GM21526 (cell line): ENCODE measurements around the gene SLC22A12.
"Not testable (repeated sequence)": the region's sequence is repeated elsewhere in the genome, so short reads cannot be mapped to it uniquely, and the experiment has no call there.

Experiments used
- ATAC-seq: cut with Tn5 transposase; IDR thresholded peaks from one replicate; pipeline ENCODE4 v1.9.1; 2021; ENCODE audit warnings: moderate library complexity; ENCODE audit not compliant: unreplicated experiment, low FRiP score

SLC22A12 gene

DNA sequence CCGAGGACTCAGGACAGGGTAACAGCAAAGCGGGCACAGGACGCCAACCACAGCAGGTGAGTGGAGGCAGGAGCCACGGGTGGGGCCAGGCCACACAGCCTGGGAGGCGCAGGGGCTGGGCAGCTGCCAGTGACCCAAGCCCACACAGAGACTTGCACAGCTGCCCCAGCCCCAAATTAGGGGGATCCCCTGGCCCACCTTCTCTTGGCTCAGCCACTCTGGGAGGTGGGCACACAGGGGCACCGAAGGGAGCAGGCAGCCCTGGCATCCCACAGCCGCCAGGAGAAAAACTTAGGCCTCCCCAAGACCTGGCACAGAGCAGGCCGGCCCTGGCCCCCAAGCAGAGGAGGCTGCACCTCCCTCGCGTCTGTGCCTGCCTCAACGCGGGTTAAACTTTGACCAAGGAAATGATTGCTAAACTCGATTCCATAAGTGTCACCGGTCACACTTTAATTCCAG is at the start of gene SLC22A12:
Gene SLC22A12, plus strand, starts transcription at position 458 of the 459 bp plus-strand sequence. CDS start 337 bp downstream, outside the sequence.
- ATAC-seq, result no peak

DNA sequence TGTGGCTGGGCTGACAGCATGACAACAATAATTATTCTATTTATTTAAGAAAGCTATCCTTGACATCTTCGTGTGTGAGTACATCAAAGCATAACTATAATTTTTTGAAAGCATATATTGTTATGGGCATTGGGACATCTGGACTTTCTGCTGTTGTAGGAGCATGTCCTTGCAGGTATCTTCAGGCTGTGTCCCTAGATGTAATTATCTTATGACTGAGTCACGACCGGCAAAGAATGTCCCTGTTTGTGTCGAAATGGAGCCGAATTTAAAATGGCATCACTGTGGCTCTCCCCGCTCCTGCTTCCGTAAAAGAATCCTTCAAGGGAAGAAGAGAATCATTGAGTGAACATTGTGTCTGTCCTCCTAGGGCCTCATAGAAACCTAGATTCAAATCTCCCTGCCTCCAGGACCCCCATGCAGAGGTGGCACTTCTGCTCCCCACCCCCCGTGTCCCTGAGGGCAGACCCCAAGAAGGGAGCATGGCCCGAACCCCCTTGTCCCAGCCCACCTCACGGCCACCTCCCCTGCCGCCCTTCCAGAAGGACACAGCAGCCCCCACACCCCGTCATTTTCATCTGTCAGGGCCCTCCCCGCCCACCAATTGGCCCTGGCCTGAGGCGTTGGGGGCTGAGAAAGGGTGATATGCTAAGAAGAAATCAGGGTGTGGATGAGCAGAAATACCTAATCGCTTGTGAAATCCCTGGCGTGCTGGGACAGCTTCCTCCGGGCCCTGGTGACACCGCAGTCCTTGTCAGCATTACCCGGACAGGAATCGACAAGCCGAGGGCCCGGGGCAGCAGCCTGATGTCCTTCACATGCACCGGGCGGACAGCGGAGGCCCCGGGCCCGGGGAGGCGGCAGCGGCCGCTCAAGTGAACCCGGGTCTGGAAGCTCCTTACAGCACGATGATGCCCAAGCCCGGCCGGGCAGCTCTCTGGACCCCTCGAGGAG is 48.6 kb upstream of the SLC22A12 start:
- ATAC-seq, result no peak

DNA sequence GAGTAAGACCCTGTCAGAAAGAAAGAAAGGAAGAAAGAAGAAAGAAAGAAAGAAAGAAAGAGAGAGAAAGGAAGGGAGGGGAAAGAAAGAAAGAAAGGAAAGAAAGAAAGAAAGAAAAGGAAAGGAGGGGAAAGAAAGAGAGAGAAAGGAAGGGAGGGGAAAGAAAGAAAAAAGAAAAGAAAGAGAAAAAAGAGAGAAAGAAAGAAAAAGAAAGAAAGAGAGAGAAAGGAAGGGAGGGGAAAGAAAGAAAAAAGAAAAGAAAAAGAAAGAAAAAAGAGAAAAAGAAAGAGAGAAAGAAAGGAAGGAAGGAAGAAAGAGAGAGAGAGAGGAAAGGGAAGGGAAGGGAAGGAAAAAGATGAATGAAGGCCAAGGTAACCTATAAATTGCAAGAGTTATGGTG is 47.2 kb upstream of the SLC22A12 start:
- no peak for ATAC-seq

DNA sequence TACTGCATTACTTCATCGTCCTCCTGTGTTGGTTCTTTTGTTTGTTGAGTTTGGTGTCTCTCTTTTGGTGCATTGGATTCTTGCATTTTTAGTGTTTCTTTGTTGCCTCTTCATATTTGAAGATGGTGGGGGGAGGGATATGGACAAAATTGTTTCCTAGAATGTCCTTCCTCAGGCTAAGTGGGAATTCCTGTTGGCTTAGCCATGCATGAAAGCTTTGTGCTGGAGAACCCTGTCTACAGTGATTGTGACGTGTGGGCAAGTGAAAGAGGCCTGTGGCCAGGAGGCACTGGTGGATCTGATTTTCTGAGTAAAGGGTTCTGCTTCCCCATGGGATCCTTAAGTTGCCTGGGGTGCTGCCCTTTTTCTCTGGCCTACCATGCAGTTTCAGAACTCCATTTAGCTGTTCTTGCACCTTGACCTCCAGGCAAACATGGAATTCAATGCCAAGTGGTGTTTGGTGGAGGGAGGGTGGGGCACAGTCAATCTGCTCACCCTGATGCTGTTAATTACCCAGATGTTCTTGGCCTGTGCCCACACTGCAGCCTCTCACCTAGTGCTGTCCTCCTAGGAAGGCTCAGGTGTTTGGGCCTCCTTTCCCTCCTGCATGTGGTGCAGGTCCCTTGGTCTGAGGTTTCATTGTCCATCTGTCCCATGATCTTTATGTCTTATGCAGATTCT is 46.3 kb upstream of the SLC22A12 start:
- no peak for ATAC-seq

DNA sequence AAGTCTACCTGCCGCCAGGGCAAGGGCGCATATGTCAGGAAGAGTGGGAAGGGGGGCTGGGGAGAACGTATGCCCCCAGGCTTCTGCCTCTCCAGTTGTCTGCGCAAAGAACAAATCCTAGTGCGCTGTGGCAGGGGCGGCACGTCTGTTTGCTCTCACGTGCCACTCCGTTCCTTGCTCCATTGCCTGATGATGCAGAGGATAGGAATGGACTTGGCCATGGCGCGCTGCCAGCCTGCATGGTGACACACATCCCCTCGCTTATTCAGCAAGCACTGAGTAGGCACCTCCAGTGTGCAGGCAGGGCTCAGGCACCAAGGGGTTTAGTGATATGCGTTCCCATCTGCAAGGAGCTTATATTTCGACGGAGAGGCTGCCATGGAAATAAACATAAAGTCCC is 45.4 kb upstream of the SLC22A12 start:
- ATAC-seq, result no peak

DNA sequence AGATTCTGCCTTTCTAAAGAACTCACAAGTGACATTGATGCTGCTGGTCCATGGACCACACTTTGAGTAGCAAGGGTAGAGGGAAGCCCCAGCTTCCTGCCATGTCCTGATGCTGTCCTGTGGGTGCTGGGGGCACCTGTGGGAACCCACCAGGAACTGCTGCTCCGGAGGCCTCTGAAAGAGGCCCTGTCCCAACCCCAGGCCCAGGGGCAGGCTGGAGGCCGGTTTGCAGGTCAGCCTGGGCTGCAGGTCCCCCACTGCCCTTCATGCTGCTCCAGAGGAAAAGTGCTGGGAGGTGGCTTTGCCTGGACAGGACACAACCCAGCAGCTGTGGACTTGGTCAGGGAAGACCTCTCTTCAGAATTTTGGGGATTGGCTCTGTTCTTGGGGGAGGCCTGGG is 44.8 kb upstream of the SLC22A12 start:
- no peak for ATAC-seq

DNA sequence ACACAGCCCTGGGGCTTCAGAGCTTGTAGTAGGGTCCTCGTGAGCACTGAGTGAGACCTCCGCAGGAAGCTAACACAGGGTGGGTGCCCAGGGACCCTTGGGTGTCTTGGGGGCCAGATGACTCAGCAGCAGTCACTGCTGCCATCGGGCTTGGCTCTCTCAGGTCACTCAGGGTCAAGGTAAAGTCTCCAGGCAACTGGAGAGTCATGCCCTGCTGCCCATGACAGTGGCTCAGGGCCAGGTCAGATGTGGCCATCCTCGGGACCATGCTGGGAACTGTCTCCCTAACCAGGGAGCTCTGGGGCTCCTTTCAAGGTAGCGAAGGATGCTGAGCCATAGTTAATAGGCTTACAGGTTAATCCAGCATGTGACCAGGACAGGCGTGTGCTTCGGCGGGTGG is 44.4 kb upstream of the SLC22A12 start:
- no peak for ATAC-seq

DNA sequence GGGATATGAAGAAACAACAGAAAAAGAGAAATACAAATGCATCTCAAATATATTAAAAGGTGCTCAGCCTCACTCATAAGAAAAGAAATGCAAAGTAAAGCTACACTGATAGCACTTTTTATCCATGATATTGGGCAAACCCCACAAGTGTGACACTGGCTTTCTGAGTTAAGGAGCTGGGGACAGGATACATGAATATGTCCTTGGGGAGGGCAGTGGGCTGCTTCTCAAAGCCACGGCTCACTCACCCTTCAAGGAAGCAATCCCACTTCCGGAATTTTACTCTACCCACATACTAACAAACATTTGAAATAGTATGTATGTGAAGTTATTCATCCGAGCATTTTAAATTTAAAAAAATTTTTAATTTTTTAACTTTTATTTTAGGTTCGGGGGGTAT is 41.1 kb upstream of the SLC22A12 start:
- ATAC-seq, result no peak

DNA sequence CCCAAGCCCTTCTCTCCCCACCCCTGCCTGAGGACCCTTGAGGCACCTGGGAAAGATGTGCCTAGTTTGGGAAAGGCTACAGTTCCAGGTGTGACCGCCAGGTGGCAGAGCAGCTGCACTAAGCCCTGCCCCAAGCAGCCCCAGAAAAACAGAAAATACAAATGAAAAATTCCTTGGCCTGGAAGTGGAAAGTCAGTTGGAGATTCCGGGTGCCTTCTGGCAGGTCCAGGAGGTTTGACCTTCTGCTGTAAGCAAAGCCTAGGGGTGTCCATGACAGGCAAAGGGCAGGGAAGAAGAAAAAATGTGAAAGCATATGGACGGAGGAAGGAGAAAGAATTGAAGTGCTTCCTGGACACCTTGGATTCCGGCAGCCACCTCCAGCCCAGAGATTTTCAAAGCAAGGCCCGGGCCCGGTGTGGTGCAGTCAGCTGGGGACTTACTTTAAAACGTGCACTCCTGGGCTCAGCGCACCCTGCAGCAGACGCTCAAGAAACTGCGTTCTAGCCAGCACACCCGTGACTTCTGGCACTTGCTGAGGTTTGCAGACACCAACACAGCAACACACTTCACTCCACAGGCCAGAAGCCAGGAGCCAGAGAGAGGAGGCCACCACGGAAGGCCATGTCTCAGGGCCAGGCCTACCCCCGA is 37.3 kb upstream of the SLC22A12 start:
- ATAC-seq, result no peak

DNA sequence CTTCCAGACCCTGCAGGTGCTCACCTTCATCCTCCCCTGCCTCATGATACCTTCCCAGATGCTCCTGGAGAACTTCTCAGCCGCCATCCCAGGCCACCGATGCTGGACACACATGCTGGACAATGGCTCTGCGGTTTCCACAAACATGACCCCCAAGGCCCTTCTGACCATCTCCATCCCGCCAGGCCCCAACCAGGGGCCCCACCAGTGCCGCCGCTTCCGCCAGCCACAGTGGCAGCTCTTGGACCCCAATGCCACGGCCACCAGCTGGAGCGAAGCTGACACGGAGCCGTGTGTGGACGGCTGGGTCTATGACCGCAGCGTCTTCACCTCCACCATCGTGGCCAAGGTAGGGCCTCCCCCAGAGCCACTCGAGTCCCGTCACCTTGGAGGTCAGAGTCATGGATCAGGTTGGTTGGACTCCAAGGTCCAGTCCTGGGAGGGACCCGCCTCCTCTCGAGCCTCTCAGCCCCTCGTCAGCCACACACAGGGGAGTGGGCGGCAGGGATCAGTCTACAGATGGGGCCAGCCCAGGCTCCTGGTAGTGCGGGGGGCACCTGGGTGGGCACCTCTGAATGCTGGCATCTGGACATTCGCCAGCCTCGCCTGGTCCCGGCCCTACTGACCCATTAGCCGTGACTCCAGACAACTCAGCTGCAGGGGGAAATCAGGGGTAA is 34.8 kb upstream of the SLC22A12 start:
- no peak for ATAC-seq

DNA sequence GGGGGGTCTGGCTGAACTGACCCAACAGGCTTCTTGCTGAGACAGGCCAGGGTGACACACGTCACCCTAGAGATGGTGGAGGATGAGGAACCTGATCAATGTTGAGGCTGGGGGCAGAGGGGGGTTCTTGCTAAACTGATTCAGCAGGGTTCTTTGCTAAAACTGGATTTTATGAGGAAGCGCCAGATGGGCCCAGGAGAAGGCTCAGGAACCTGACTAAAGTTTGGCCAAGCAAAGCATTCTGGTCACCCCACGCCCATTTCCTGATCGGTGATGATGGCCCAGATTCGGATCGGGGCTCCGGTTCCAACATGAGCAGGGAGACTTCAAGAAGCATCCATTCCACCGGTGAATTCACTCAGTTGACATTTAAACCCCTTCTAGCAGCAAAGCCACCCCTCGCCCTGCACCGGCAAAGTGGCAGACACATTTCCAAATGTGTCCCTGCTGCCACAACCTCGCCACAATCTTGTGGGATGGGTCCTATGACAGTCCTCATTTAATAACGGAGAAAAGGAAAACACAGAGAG is 34.2 kb upstream of the SLC22A12 start:
- ATAC-seq, result no peak

DNA sequence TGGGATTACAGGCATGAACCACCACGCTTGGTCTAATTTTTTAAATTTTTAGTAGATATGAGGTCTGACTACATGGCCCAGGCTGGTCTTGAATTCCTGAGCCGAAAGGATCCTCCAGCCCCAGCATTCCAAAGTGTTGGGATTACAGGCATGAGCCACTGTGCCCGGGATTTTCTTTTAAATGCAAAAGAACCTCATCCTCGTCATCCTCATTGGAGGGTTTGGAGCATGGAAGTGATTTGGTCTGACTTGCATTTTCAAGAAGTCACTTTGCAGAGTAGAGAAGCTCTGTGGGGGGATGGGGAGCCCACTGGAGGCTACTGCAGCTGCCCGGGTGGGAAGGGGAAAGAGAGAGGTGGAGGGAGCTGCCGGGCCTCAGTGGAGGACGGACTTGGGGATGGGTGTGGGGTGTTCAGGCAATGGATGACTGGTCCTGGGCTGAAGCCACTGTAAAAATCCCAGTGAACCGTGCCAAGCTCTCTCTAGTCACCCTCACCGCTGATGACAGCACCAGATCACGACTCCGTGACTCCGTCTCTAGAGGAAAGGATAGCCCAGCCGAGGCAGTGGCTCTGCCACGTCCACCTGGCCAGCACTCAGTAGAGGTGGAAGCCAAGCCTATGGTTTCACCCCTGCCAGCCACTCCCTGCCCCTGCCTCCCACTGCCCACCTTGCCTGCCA is 32.8 kb upstream of the SLC22A12 start:
- ATAC-seq, result no peak

DNA sequence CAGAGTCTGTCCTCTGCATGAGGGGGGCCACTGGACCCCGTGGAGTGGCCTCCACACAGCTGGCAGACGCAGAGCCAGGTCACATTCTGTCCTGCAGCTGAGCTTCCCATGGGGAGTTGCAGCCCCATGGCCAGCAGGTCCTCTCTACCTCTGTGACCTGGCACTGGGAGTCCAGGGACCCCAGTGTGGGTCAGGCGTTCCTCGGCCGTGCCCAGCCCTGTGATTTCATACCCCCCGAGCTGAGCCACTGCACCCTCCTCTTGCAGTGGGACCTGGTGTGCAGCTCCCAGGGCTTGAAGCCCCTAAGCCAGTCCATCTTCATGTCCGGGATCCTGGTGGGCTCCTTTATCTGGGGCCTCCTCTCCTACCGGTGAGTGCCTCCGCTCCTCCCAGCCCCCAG is 32.2 kb upstream of the SLC22A12 start:
- no peak for ATAC-seq

DNA sequence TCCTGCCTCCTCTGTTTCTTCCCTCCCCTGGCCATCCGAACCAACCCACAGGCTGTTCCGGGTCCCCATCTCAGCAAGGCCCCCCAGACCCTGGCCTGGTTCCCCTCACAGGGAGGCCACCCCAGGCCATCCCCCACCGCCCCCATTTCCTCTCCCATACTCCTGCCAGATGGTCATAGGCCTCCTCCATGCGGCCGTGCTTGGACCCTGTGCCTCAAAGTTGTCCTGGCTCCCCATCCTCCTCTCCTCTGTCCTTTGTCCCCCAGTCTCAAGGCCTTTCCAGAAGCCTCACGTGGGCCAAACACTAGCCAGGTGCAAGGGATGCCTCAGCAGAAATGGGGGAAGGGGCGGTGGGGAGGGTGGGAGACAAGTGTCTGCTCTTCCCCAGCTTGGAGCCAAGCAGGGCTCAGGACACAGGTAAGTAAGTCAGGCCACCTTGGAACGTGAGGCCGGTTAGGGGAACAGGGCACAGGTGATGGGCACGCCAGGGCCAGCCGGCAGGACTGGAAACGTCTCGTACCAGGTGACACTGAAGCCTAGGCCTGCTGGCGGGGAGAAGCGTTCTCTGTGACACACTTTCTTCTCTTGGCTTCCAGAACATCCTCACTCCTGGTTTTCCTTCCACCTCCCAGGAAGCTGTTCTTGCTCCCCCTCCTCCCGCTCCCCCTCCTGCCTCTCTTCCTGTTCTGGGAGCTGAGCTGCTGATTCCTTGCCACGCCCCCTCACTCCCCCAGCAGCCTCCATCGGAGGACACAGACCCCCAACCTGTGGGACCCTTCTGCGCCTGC is 31.5 kb upstream of the SLC22A12 start:
- ATAC-seq, result no peak

DNA sequence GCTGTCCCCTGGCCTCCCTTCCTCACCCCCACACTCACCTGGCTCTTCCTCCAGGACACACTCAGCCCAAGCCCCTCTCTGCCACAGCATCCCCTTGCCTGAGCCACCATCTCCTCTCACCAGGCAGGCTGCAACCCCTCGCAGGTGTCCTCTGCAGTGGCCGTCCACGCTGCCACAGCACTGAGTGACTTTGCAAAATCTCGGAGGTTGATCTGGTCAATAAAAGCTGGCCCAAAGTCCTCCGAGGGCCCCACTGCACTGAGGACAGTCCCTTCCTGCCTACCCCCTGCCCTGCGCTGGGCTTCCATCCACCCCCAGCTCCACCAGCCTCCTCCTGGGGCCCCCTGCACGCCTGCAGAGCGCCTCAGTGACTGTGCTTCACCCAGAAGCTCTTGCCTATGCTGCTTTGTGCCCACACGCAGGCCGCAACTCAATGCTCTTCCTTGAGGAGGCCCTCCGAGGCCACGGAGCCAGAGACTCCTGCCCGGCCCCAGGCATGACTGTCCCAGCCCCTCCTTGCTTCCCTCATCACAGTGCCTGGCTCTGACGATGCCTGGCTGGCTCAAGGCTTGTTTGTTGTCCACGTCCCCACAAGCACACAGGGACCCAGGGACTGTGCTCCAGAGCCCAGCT is 30.8 kb upstream of the SLC22A12 start:
- ATAC-seq, result no peak

DNA sequence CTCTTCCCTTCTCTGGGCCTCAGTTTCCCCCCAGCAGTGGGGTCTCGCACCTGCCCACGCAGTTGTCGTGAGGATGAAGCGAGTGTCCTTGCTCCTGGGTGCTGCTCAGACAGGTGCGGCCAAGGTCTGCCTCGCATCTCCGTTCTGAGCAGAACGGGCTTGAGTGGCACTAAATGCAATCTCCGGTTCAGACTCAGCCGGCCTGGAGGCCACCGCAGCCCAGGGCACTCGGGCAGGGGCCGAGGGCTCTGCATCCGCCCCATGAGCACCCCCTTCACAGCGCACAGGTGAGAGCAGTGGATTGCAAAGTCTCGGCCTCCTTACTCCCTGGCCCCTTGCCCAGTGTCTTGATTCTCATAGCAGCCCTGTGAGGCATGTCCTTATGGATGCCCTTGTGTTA is 30.1 kb upstream of the SLC22A12 start:
- no peak for ATAC-seq

DNA sequence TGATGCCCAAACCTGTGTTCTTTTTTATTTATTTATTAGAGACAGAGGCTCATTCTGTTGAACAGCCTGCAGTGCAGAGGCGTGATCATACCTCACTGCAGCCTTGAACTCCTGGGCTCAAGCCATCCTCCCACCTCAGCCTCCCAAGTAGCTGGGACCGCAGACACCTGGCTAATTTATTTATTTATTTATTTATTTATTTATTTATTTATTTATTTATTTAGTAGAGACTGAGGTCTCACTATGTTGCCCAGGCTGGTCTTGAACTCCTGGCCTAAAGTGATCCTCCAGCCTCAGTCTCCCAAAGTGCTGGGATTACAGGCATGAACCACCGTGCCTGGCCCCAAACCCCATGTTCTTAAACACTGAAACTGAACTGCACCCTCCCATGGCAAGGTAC is 29.6 kb upstream of the SLC22A12 start:
- ATAC-seq, result not testable (repeated sequence)

DNA sequence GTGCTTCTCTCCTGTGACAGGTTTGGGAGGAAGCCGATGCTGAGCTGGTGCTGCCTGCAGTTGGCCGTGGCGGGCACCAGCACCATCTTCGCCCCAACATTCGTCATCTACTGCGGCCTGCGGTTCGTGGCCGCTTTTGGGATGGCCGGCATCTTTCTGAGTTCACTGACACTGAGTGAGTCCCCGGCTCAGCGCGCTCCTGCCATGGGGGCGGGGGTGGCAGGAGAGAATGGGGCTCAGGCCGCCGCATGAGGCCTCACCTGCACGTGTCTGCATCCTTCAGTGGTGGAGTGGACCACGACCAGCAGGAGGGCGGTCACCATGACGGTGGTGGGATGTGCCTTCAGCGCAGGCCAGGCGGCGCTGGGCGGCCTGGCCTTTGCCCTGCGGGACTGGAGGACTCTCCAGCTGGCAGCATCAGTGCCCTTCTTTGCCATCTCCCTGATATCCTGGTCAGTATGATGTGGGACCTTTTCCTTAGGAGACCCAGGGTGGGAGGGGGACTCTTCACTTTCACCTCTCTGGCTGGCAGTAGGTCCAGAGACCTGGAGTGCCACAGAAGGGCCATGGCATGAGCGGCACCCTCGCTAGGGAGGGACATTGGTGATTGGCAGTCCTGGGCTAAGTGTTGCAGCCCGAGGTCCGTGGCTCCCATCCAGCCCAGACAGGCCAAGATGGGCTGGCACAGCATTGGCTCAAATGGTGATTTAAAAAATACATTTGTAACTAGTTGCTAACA is 28.9 kb upstream of the SLC22A12 start:
- ATAC-seq, result no peak
